ENCODE results near the gene AKNA.

Gene AKNA

DNA sequence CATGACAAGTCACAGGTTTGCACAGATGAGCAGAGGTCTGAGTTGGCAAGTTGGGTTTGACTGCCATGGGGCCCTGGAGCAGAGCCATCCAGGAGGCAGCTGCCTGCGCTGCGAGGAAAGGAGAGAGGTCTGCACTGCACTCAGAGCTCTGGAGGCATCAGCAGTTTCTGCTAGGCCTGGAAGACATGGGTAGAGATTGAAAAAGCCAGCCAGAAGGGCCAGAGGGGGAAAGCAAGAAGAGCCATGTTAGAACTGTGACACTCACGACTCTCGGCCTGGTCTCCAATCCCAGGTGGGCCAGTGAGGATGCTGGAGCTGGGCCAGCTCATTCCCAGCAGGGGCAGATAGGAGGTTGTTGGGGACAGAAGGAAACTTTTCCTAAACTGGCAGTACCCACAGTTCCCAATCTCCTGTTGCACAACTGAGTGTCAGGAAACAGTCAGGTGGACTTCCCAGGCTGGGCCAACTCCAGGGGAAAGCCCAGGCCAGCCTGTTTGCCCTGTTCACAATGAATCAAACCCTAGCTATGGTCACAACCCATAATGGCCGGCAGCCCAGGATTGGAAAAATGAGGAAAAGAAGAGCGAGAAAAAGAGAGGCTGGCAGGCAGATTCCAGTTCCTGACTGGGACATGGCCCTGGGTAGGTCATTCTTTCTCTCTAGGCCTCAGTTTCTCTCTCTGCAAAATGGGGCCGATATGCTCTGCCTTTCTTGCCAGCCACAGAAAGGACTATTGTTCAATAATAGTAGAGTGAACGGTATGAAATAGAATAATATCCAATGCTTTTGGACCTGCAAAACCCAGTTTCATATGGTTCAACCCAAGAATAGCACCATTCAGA, 72.7 kb downstream of the AKNA start:
- DNase-seq, result no peak

- no peak for DNase-seq
Observed at GRCh38 chr9:114314256-114314867, 73.4 kb downstream of the AKNA start.

GRCh38 chr9:114313186-114313585, 74.6 kb downstream of the AKNA start:
- DNase-seq, result no peak

- no peak for DNase-seq
Observed at GRCh38 chr9:114312513-114312875, 75.3 kb downstream of the AKNA start.

DNA sequence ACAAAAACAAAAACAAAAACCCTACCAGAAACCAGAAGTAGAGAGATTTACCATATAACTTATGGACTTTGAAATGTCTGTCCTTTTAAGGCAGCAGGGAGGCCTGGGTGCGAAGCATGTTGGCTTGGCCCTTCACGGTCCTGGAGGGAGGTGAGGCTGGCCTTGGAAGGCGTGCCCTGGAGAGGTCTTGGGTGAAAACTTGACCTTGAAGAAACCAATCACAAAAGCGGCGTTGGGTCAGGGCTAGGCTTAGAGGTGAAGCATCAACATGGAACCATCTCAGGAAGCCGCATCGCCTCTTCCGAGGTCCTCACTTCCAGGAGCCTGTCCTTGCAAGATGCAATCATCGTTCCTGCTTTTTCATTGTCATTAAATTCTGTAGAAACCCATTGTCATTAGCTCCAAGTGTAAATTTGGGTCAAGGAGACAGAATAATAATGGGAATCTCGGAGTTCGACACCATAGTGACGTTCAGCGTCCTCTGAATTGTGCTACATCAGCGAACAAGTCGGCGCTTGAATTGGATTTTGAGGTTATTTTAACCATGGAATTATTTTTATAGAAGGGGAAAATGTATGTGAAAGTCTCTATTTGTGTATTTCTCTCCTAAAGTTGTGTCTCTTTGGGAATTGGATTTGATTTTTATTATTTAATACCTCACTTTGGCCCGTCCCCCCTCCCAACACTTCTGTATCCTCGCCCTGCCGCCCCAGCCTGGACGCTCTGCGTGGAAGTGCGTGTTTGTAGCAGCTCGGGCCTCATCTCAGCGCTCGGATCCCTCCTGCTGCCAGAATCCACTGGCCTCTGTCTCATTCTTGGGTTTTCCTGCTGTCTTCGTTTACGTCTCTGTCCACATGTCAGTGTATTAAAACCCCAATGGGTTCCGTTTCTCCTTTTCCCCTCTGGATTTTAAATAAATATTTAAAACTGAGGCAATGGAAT, 75.9 kb downstream of the AKNA start:
- no peak for DNase-seq

DNA sequence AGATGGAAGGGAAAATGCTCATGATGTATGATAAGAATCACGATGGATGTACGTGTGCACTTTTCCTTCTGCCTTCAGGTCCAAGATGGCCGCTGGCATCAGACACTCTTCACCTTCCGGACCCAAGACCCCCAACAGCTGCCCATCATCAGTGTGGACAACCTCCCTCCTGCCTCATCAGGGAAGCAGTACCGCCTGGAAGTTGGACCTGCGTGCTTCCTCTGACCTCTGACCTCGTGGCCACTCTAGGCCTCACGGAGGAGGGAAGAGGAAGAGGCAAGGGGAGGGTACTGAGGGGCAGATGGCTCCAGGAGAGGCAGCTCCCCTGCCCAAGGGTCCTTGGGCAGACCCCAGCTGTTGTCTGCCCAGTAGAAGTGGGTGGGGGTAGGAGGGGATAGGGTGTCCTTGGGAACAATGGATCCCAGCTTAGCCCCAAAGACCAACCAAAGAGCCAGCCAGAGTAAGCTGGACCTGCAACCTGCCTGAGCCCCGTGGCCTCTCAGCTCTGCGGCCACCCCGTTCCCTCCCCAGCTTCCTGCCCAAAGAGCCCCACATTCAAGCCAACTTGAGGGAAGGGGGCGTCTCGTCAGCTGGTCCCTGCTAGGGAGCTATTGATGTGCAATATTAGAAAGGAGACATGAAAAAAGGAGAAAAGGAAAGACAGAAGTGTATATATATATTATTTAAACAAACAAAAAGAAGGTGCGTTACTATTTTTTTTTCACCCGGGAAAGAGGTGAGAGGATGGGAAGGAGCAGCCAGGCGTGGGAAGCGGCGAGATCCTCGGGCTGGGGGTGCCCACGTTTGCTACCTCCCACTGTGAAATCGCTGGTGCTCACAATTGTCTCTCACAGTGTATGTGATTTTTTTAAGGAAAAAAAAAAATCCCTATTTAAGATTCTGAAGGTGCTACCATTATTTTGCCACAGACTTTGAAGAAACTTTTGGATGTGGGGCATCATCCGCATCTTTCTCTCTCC, 77.0 kb downstream of the AKNA start:
- no peak for DNase-seq

DNA sequence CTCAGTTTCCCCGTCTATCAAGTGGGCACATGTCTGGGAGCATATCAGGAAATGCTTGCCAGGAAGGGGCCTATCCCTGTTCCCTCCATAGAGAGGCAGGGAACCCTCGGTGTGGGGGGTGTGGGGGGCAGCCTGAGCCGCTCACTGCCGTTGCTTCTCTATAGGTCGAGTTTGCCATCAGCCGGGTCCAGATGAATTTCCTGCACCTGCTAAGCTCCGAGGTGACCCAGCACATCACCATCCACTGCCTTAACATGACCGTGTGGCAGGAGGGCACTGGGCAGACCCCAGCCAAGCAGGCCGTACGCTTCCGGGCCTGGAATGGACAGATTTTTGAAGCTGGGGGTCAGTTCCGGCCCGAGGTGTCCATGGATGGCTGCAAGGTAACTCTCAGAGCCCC, 78.7 kb downstream of the AKNA start:
- DNase-seq, result no peak

GRCh38 chr9:114308361-114308950, 79.3 kb downstream of the AKNA start:
- no peak for DNase-seq

- no peak for DNase-seq
Observed at GRCh38 chr9:114307899-114308267, 79.9 kb downstream of the AKNA start.

DNA sequence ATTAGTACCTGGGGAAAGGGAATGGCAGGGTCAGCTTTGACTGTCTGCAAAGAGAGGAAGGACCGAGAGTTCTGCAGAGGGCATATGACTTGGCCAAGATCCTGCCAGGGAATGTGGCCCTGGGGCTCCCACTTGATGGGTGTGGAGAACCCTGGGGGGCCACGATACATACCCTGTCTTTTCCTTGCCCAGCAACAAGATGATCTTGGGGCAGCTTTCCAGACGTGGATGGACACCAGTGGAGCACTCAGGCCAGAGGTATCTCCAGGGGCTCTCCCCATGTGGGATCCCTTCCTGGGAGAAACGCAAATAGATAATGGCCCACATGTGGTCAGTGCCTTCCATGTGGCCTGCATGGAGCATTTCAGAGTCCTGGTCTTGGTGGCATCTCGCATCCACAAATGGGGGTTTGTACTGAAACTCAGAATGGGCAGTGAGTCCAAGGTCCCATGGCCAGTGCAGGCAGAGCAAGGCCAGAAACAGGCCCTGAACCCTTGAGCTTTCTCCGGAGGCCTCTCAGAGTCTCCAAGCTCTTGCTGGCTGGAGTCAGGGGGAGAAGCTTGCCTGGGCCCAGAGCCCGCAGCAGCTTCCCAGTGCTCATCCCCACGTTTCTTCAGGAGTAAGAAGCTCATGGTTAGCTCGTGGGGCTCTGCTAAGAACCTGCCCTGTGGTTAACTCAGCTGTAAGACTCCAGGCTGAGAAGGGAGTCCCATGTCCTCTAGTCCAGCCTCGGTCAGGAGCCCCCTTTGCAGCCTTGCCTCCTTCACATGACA, 83.2 kb downstream of the AKNA start:
- DNase-seq, result no peak

DNA sequence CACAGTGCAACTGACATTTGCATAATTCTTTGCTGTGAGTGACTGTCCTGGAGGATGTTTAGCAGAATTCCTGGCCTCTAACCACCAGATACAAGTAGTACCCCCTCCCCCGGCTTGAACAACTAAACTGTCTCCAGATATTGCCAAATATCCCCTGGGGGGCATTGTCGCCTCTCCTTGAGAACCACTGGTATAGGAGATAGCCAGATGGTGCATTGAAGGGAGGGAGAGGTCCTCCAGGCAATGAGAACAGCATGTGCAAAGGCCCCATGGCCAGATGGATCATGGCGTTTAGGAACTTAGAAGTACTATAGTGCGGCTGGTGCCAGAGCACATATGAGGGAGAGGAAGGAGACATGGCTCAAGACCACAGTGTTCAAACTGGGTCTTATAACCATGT, 83.8 kb downstream of the AKNA start:
- no peak for DNase-seq

DNA sequence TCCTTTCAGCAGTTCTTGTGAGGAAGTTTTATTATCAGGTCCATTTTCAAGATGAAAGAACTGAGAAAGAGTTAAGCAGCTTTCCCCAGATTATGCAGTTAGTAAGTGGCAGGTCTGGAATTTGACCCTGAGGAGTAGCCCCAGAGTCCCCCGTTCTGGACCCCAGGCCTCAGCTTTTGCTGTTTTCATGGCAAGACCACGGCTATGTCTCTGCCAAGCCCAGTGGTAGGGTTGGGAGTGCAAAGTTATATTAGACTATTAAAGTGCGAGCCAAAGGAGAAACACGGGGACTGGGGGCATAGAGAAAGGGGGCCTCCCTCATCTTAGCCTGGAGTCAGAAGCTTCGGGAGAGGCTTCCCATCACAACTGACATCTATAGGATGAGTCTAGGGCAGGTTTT, 84.2 kb downstream of the AKNA start:
- DNase-seq, result no peak

DNA sequence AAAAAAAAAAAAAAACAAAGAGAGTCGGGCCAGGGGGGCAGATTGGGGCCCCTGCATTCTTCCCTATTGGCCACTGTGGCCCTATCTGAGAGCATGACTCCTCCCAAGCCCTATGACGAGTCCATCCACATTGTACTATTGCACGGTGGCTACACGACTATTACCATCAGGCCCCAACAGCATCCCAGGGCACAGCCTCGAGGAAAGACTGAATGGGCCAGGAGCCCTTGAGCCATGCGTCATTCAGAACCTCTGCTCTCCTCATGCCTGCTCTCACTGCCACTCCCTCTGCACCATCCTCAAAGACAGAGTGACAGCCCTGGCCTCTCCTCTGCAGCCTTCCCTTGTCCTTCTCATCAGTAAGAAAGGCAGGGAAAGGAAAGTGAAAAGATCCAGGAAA, 85.1 kb downstream of the AKNA start:
- no peak for DNase-seq

DNA sequence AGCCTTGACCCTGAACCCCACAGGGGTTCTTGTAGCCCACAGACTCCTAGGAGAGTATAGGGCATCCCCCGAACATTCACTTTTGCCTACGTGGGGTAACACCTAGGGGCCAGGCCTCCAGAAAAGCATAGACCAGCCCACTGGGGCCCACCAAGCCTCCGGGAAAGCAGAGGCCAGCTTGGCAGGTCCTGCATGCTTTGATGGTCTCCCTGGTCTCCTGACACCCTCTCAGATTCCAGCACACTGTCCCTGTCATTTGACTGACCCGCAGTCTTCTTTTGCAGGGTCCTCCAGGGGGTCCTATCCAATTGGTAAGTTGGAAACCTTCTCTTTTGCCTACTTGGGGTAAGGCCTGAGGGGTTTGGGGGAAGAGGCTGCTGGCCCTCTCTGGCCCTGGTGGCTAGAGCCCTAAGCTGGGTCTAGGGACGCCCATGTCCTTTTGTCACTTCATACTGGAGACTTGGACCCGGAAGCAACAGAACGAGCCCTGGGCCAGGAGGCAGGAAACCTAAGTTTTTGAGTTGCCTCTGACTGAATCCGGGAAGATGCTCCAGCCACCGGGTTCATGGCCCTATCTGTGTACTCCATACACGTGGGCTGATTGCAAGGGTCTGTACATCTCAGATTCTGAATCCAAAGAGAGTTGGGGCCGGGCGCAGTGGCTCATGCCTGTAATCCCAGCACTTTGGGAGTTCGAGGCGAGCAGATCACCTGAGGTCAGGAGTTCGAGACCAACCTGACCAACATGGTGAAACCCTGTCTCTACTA, 85.8 kb downstream of the AKNA start:
- DNase-seq, result no peak

DNA sequence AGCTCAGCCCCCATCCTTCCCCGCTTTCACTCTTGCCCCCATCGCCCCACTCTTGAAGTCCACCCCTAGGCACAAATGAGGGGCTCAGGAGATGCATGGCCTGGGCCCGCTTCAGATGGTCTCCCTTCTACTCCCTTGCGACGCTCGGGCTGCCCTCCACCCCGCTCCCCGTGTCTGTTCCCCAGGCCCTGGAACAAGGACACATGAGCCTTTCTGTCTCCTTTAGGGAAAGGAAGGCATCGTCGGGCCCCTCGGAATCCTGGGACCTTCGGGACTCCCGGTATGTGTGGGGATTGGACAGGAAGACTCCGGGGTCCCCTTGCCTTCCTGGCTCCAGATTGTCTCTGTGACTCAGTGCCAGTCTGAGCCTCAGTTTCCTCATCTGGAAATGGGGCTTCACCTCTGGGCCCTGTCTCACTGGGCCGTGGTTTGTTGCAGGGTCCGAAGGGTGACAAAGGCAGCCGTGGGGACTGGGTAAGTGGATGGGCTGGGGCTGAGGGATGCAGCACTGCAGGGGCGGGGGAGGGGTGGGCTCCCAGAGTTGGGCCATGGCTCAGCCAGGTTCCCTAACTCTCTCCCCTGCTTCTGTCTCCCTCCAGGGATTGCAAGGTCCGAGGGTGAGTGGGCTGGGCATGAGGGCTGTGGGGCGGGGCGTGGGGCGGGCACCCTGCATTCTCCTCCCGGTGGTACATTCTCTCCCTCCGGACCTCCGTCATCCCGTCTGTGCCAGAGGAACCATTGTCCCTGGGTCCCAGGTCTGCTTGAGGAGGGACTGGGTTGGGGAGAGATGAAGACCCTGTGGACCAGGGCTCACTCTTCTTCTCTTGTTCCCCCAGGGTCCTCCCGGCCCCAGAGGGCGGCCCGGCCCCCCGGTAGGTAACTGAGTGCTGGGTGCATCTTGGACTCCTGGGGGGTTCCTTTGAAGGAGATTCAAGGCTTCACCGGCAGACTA, 86.7 kb downstream of the AKNA start:
- DNase-seq, result no peak

- no peak for DNase-seq
Observed at GRCh38 chr9:114300153-114300845, 87.5 kb downstream of the AKNA start.

GRCh38 chr9:114299286-114300152, 88.3 kb downstream of the AKNA start:
- no peak for DNase-seq

DNA sequence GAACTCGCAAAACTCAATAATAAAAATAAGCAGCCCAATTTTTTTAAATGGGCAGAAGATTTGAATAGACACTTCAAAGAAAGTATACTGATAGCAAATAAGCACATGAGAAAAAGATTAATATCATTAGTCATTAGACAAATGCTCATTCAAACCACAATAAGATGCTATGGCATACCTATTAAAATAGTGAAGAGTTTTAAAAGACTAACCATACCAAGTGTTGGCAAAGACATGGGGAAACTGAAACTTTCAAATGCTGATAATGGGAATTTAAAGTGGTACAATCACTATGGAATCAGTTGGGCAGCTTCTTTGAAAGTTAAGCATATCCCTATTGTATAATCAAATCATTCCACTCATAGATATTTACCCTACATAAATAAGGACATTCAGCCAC, 91.4 kb downstream of the AKNA start:
- no peak for DNase-seq

All from NCI-H1417 treated with DMSO at 0.1 percent for 48 hours (cell line).